ENCODE measurements around the gene CASP9.

GRCh38 chr1:15541231-15541792 lies 17.3 kb upstream of the CASP9 start:
- TF ChIP-seq CTCF (IDR thresholded peaks at IDR 0.05; ENCODE audit: insufficient read depth, low read length) (no peak), POLR2AphosphoS5 (IDR thresholded peaks at IDR 0.05; ENCODE audit: low read depth) (no peak), SPI1 (IDR thresholded peaks at IDR 0.05; ENCODE audit: borderline replicate concordance, low read depth) (no peak), GABPA (IDR thresholded peaks at IDR 0.05; ENCODE audit: low read depth) (no peak)
- TF ChIP-seq, protein P1, sequence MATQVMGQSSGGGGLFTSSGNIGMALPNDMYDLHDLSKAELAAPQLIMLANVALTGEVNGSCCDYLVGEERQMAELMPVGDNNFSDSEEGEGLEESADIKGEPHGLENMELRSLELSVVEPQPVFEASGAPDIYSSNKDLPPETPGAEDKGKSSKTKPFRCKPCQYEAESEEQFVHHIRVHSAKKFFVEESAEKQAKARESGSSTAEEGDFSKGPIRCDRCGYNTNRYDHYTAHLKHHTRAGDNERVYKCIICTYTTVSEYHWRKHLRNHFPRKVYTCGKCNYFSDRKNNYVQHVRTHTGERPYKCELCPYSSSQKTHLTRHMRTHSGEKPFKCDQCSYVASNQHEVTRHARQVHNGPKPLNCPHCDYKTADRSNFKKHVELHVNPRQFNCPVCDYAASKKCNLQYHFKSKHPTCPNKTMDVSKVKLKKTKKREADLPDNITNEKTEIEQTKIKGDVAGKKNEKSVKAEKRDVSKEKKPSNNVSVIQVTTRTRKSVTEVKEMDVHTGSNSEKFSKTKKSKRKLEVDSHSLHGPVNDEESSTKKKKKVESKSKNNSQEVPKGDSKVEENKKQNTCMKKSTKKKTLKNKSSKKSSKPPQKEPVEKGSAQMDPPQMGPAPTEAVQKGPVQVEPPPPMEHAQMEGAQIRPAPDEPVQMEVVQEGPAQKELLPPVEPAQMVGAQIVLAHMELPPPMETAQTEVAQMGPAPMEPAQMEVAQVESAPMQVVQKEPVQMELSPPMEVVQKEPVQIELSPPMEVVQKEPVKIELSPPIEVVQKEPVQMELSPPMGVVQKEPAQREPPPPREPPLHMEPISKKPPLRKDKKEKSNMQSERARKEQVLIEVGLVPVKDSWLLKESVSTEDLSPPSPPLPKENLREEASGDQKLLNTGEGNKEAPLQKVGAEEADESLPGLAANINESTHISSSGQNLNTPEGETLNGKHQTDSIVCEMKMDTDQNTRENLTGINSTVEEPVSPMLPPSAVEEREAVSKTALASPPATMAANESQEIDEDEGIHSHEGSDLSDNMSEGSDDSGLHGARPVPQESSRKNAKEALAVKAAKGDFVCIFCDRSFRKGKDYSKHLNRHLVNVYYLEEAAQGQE (IDR thresholded peaks at IDR 0.05; ENCODE audit: insufficient replicate concordance, low read depth) = no peak

Measured in HL-60 (cell line).